B cell (primary cell): ENCODE results near the gene LHFPL6. TPM values are rescaled to one million over a fixed set of nuclear protein-coding genes. Genes with fewer than 3 reads are reported as not detected.

Experiments
- ATAC-seq: fragments of 200-7000 bp; cut with Tn5 transposase; one replicate; pipeline ENCODE4 v1.10.0; 2021; ENCODE audit warnings: low read depth, mild to moderate bottlenecking, moderate number of reproducible peaks, moderate library complexity
- CTCF ChIA-PET: fragments of 350-600 bp; sonication (Branson Sonifier 250); formaldehyde crosslinking; loops from one replicate; lab custom pipeline; 2021; ENCODE audit warnings: antibody characterized with exemption, inconsistent platforms; lab: Charles Lee
- POLR2A ChIA-PET: fragments of 350-600 bp; sonication (Branson Sonifier 250); formaldehyde crosslinking; loops from one replicate; lab custom pipeline; 2021; ENCODE audit warnings: antibody characterized with exemption; lab: Charles Lee
- DNase-seq: peaks from one replicate; pipeline ENCODE4 v3.0.0; 2013
- H2AFZ ChIP-seq: 2 replicates; pipeline ENCODE4 v1.6.1; 2012; ENCODE audit warnings: mild to moderate bottlenecking, low read depth, low read length; ENCODE audit not compliant: insufficient read depth, poor library complexity, severe bottlenecking
- H3K27ac ChIP-seq, 2 donors: 1 replicate in 1 of 2; 2 replicates in 1 of 2; pipeline ENCODE4 v1.5.1; 2012 to 2013; ENCODE audit warnings: low read length in 2 of 2, mild to moderate bottlenecking in 2 of 2, moderate library complexity in 1 of 2
- H3K27me3 ChIP-seq, 4 experiments: fragments of 200-600 bp in 1 of 4; sonication (generic) in 1 of 4; replicated peaks in 1 of 4; 1 replicate in 2 of 4; 2 replicates in 2 of 4; pipeline versions ENCODE4 v1.6.1 to v1.7.0; 2013 to 2016; ENCODE audit warnings: low read length in 3 of 4, mild to moderate bottlenecking in 2 of 4, mixed read lengths in 1 of 4, moderate library complexity in 1 of 4; ENCODE audit not compliant: insufficient read depth in 4 of 4, control insufficient read depth in 3 of 4; ENCODE audit errors: control extremely low read depth in 1 of 4
- H3K36me3 ChIP-seq, 2 experiments: replicated peaks in 1 of 2; 1 replicate in 1 of 2; 2 replicates in 1 of 2; pipeline versions ENCODE4 v1.6.1 to v1.7.1; 2013; ENCODE audit warnings: low read length in 1 of 2; ENCODE audit not compliant: insufficient read depth in 2 of 2, control insufficient read depth in 1 of 2; ENCODE audit errors: control extremely low read depth in 1 of 2, extremely low read depth in 1 of 2
- H3K4me1 ChIP-seq, 2 donors: fragments of 200-600 bp in 1 of 2; sonication (generic) in 1 of 2; 1 replicate in 1 of 2; 2 replicates in 1 of 2; pipeline versions ENCODE4 v1.5.1 to v1.6.1; 2013 to 2017; ENCODE audit warnings: low read length in 2 of 2; ENCODE audit not compliant: control insufficient read depth in 2 of 2, insufficient read depth in 2 of 2
- H3K4me2 ChIP-seq: replicated peaks from 2 replicates; pipeline ENCODE3; 2012; ENCODE audit warnings: mild to moderate bottlenecking, low read depth, low read length; ENCODE audit not compliant: poor library complexity, severe bottlenecking
- H3K4me3 ChIP-seq, 5 experiments: fragments of 200-600 bp in 1 of 5; sonication (generic) in 1 of 5; 1 replicate in 3 of 5; 2 replicates in 2 of 5; pipeline versions ENCODE4 v1.5.1 to v1.7.0; 2011 to 2016; ENCODE audit warnings: low read length in 4 of 5, mild to moderate bottlenecking in 4 of 5, low read depth in 2 of 5, control low read depth in 1 of 5, moderate library complexity in 1 of 5; ENCODE audit not compliant: insufficient read depth in 1 of 5; ENCODE audit errors: control extremely low read depth in 1 of 5, extremely low read depth in 1 of 5
- H3K79me2 ChIP-seq: fragments of 200-600 bp; sonication (generic); one replicate; pipeline ENCODE4 v1.6.0; 2016; ENCODE audit warnings: low read length; ENCODE audit not compliant: control insufficient read depth, insufficient read depth
- H3K9ac ChIP-seq: fragments of 200-600 bp; sonication (generic); 2 replicates; pipeline ENCODE4 v1.6.1; 2017; ENCODE audit warnings: mild to moderate bottlenecking, low read length, moderate library complexity
- H3K9me3 ChIP-seq, 3 donors: one replicate each; pipeline versions ENCODE4 v1.6.1 to v1.7.1; 2013; ENCODE audit warnings: low read length in 2 of 3; ENCODE audit not compliant: control insufficient read depth in 2 of 3, insufficient read depth in 1 of 3; ENCODE audit errors: control extremely low read depth in 1 of 3
- H4K20me1 ChIP-seq: 2 replicates; pipeline ENCODE4 v1.6.0; 2012; ENCODE audit warnings: mild to moderate bottlenecking, low read length; ENCODE audit not compliant: insufficient read depth, control insufficient read depth, poor library complexity, severe bottlenecking
- H3K27ac Mint-ChIP-seq: one replicate; pipeline ENCODE4 v1.8.0; 2021; ENCODE audit warnings: mixed read lengths
- H3K27me3 Mint-ChIP-seq: one replicate; pipeline ENCODE4 v1.8.0; 2021; ENCODE audit warnings: mixed read lengths
- H3K4me1 Mint-ChIP-seq: one replicate; pipeline ENCODE4 v1.8.0; 2021; ENCODE audit warnings: mixed read lengths
- H3K4me3 Mint-ChIP-seq: one replicate; pipeline ENCODE4 v1.8.0; 2021; ENCODE audit warnings: mixed read lengths
- H3K9me3 Mint-ChIP-seq: one replicate; pipeline ENCODE4 v1.8.0; 2022; ENCODE audit warnings: mixed read lengths; ENCODE audit not compliant: insufficient read depth
- EZH2 ChIP-seq: IDR thresholded peaks from 2 replicates; pipeline ENCODE4 v1.6.1; 2012; ENCODE audit warnings: borderline replicate concordance, low read depth, mild to moderate bottlenecking, moderate library complexity, low read length; ENCODE audit not compliant: insufficient read depth, poor library complexity, severe bottlenecking
- WGBS: methylation state at CpG from one replicate; pipeline ENCODE4 v1.1.5; 2013; ENCODE audit warnings: missing lambda C conversion rate; ENCODE audit not compliant: insufficient coverage; 5-methylcytosine and 5-hydroxymethylcytosine counted together
- intact Hi-C: fragments of 100-400 bp; cut with micrococcal nuclease; formaldehyde crosslinking; loops from one replicate; pipeline ENCODE4 v1.10.0; 2022
- polyA plus RNA-seq: library from polyadenylated mRNA; depleted of rRNA; stranded (reverse); fragments of >200 nt; gene quantifications from 2 replicates; pipeline ENCODE4 v1.2.3, GENCODE V29; 2012
- total RNA-seq, 2 donors: library from RNA; stranded (reverse); fragments of 120-200 nt in 1 of 2; gene quantifications; 1 replicate in 1 of 2; 2 replicates in 1 of 2; pipeline versions ENCODE4 v1.2.3 to v1.2.4, GENCODE V29; 2013 to 2022
- TF ChIP-seq, protein P1 (sequence below): fragments of 200-600 bp; IDR thresholded peaks from one replicate; pipeline ENCODE4 v1.8.0; 2022; ENCODE audit warnings: antibody characterized with exemption, mild to moderate bottlenecking

LHFPL6 gene
- total and polyA plus RNA-seq, 2 donors (not counting 1 experiment from before 2014, with no cell fraction given): 0.01 TPM; not detected in 1

DNA sequence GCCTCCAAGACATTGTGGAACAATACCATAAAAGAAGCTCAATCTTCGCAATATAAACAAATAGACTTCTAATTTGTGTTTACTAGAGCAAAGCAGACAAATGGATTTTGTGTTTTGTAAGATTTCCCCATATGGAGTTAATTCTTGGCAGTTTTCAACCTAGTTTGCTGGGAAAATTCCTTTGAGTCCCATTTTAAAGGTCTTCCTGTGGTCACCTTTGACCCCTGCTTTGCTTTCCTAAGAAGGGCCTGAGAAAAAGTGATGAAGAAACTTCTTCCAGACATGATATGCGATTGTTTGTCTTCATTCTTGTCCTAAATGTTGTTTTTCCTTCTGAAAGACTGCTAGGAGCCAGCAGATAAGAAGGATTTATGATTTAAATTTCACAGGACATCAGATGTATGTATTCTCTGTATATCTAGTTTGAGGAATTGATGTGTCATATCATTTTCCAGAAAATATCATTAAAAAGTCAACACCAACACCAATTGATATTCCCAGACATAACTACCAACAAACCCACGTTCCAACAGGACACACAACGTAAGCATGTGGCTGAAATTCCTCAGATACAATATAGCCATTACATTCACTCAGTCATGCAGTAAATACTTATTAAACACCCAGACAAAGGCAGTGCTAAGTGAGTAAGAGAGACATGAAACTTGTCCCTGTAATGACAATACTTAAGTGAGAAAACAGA, 276.4 kb downstream of the LHFPL6 start:
- Mint-ChIP-seq H3K4me3 (no peak overlapping the region), H3K27me3 (peaks cover 3% of the 10 kb centered on the region), H3K4me1 (no peaks in the 10 kb centered on the region), H3K27ac (no peak overlapping the region), H3K9me3 (no peaks in the 10 kb centered on the region)
- Histone ChIP-seq H2AFZ (no peak overlapping the region), H3K79me2 (no peaks in the 10 kb centered on the region), H3K4me1 (no peaks in the 10 kb centered on the region), H3K4me2 (no peak overlapping the region), H4K20me1 (no peaks in the 10 kb centered on the region), H3K9me3 (no peaks in the 10 kb centered on the region), H3K9ac (no peak overlapping the region), H3K4me3 (no peak overlapping the region), H3K27ac (no peak overlapping the region), H3K27me3 (no peaks in the 10 kb centered on the region), H3K36me3 (no peaks in the 10 kb centered on the region)
- CTCF ChIA-PET: no interaction called here
- ATAC-seq: no peak
- intact Hi-C loops: no loop called here
- POLR2A ChIA-PET: no interaction called here
- TF ChIP-seq, protein P1, sequence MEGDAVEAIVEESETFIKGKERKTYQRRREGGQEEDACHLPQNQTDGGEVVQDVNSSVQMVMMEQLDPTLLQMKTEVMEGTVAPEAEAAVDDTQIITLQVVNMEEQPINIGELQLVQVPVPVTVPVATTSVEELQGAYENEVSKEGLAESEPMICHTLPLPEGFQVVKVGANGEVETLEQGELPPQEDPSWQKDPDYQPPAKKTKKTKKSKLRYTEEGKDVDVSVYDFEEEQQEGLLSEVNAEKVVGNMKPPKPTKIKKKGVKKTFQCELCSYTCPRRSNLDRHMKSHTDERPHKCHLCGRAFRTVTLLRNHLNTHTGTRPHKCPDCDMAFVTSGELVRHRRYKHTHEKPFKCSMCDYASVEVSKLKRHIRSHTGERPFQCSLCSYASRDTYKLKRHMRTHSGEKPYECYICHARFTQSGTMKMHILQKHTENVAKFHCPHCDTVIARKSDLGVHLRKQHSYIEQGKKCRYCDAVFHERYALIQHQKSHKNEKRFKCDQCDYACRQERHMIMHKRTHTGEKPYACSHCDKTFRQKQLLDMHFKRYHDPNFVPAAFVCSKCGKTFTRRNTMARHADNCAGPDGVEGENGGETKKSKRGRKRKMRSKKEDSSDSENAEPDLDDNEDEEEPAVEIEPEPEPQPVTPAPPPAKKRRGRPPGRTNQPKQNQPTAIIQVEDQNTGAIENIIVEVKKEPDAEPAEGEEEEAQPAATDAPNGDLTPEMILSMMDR: no peak
- DNase-seq: no peak
- no CpG with 5 or more reads among the region's 4 CpGs for WGBS

DNA sequence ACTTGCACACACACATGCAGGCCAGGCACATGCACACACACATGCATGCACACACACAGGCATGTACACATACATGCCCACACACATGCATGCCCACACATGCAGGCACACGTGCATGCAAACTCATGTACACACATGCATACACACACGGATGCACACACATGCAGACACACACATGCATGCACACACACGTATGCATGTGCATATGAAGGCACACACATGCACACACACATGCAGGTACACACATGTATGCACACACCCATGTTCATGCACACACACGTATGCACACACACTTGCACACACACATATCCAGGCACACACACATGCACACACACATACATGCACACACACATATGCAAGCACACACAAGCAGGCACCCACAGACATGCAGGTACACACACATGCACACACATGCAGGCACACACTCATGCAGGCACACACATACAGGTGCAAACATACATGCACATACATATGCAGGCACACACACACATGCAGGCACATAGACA, 278.1 kb downstream of the LHFPL6 start:
- Mint-ChIP-seq H3K27ac (no peak overlapping the region), H3K9me3 (no peaks in the 10 kb centered on the region), H3K27me3 (peaks cover 4% of the 10 kb centered on the region), H3K4me1 (no peaks in the 10 kb centered on the region), H3K4me3 (no peak overlapping the region)
- Histone ChIP-seq H3K9ac (no peak overlapping the region), H2AFZ (no peak overlapping the region), H3K36me3 (no peaks in the 10 kb centered on the region), H3K79me2 (no peaks in the 10 kb centered on the region), H3K4me1 (no peaks in the 10 kb centered on the region), H3K27me3 (no peaks in the 10 kb centered on the region), H3K4me2 (no peak overlapping the region), H3K27ac (no peak overlapping the region), H4K20me1 (no peaks in the 10 kb centered on the region), H3K9me3 (no peaks in the 10 kb centered on the region), H3K4me3 (no peak overlapping the region)
- intact Hi-C loops: no loop called here
- TF ChIP-seq, protein P1: no peak
- TF ChIP-seq EZH2: no peak
- 97% methylated on average over 4 of the region's 4 CpGs for whole genome bisulfite sequencing
- POLR2A ChIA-PET: no interaction called here
- ATAC-seq: no peak
- CTCF ChIA-PET: no interaction called here
- no peak for DNase-seq
